Kidney epithelial cell (primary cell): ENCODE data around the gene IFNGR1. TPM values are rescaled to one million over a fixed set of nuclear protein-coding genes. Genes with fewer than 3 reads are reported as not detected.
"Not testable (repeated sequence)": the region's sequence is repeated elsewhere in the genome, so short reads cannot be mapped to it uniquely, and the experiment has no call there.

Source experiments
- DNase-seq: peaks from one replicate; pipeline ENCODE4 v3.0.0-alpha.2; 2010; ENCODE audit warnings: low read depth
- H3K27me3 ChIP-seq: 2 replicates; pipeline ENCODE4 v1.6.0; 2011; ENCODE audit warnings: low read length; ENCODE audit not compliant: control insufficient read depth, insufficient read depth
- H3K36me3 ChIP-seq: 2 replicates; pipeline ENCODE4 v1.5.1; 2011; ENCODE audit warnings: low read length; ENCODE audit not compliant: control insufficient read depth, insufficient read depth
- H3K4me3 ChIP-seq: 2 replicates; pipeline ENCODE4 v1.5.1; 2011; ENCODE audit warnings: low read depth, mild to moderate bottlenecking, control low read depth, low read length
- total RNA-seq: library from RNA; depleted of rRNA; stranded (reverse); fragments of >200 nt; gene quantifications from 2 replicates; pipeline ENCODE4 v1.2.3, GENCODE V29; 2015
- TF ChIP-seq, protein P1 (sequence below): IDR thresholded peaks from 2 replicates; pipeline ENCODE4 v1.5.1; 2011; ENCODE audit warnings: mild to moderate bottlenecking, moderate library complexity, low read length, control low read depth, inconsistent platforms; ENCODE audit not compliant: insufficient read depth, poor library complexity, severe bottlenecking

The IFNGR1 gene
- total RNA-seq, 1 donor from 2014 or later: 55.6 TPM

DNA sequence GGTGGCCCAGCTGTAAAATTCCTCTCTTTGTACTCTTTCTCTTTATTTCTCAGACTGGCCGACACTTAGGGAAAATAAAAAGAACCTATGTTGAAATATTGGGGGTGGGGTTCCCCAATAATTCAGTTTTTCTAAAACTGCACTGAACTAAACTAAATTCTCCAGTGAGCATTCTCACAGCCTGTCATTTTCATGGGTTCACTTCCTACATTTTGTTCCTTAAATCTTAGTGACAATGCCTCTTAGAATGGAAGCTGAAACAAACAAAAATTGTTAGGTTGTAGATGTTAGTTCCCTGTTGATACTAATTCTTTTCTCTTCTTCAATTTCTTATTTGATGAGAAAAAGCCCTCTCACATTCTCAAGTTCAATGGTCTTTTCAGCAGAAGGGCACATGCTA, 35.8 kb upstream of the IFNGR1 start:
- no peaks in the 10 kb centered on the region for H3K36me3 ChIP-seq
- no peak overlapping the region for H3K4me3 ChIP-seq
- DNase-seq: no peak
- TF ChIP-seq, protein P1, sequence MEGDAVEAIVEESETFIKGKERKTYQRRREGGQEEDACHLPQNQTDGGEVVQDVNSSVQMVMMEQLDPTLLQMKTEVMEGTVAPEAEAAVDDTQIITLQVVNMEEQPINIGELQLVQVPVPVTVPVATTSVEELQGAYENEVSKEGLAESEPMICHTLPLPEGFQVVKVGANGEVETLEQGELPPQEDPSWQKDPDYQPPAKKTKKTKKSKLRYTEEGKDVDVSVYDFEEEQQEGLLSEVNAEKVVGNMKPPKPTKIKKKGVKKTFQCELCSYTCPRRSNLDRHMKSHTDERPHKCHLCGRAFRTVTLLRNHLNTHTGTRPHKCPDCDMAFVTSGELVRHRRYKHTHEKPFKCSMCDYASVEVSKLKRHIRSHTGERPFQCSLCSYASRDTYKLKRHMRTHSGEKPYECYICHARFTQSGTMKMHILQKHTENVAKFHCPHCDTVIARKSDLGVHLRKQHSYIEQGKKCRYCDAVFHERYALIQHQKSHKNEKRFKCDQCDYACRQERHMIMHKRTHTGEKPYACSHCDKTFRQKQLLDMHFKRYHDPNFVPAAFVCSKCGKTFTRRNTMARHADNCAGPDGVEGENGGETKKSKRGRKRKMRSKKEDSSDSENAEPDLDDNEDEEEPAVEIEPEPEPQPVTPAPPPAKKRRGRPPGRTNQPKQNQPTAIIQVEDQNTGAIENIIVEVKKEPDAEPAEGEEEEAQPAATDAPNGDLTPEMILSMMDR: no peak
- no peaks in the 10 kb centered on the region for H3K27me3 ChIP-seq

DNA sequence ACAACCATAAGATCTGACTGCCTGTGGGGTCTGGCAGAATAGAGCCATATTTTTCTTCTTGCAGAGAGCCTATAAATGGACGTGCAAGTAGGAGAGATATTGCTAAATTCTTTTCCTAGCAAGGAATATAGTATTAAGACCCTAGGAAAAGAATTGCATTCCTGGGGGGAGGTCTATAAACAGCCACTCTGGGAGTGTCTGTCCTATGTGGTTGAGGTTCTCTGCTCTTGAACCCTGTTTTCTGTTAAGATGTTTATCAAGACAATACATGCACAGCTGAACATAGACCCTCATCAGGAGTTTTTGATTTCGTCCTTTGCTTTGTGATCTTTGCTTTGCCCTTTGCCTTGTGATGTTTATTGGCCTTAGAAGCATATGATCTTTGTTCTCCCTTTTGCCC, 35.2 kb upstream of the IFNGR1 start:
- not testable (repeated sequence) for H3K4me3 ChIP-seq, H3K27me3 ChIP-seq, DNase-seq, H3K36me3 ChIP-seq

GRCh38 chr6:137248702-137249101, 29.5 kb upstream of the IFNGR1 start:
- no peak for DNase-seq
- H3K36me3 ChIP-seq: no peaks in the 10 kb centered on the region
- H3K27me3 ChIP-seq: no peaks in the 10 kb centered on the region
- no peak overlapping the region for H3K4me3 ChIP-seq
- TF ChIP-seq, protein P1: no peak

GRCh38 chr6:137247724-137248123, 28.5 kb upstream of the IFNGR1 start:
- H3K4me3 ChIP-seq: no peak overlapping the region
- H3K36me3 ChIP-seq: no peaks in the 10 kb centered on the region
- H3K27me3 ChIP-seq: no peaks in the 10 kb centered on the region
- TF ChIP-seq, protein P1: no peak
- DNase-seq: no peak

GRCh38 chr6:137246791-137247202, 27.6 kb upstream of the IFNGR1 start:
- no peak for DNase-seq
- no peaks in the 10 kb centered on the region for H3K27me3 ChIP-seq
- TF ChIP-seq, protein P1: no peak
- H3K4me3 ChIP-seq: no peak overlapping the region
- no peaks in the 10 kb centered on the region for H3K36me3 ChIP-seq

DNA sequence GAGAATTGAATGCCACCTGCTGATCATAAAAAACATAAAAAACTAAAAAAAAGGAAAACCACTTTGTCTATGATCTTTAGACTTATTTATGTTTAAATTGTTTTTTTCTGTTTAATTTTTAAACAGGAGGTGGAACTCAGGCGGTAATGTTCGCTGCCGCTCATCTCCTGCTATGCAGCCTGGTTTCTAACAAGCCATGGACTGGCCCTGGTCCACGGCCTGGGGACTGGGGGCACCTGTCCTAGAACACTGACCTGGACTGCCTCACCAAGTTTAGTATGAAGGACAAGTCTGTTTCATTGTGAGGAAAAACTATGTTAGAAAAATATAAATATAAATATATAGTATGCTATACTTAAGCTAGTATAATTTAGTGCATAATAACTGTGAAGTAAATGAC, 27.0 kb upstream of the IFNGR1 start:
- no peak for DNase-seq
- TF ChIP-seq, protein P1: no peak
- Histone ChIP-seq H3K36me3 (no peaks in the 10 kb centered on the region), H3K4me3 (no peak overlapping the region), H3K27me3 (no peaks in the 10 kb centered on the region)

GRCh38 chr6:137241481-137242038, 22.4 kb upstream of the IFNGR1 start:
- Histone ChIP-seq H3K4me3 (no peak overlapping the region), H3K36me3 (no peaks in the 10 kb centered on the region), H3K27me3 (no peaks in the 10 kb centered on the region)
- DNase-seq: no peak
- TF ChIP-seq, protein P1: no peak
